Tibial nerve (tissue), 3 donors: ENCODE measurements around the gene PARD6A.

Experiments used
- CTCF ChIP-seq, 5 experiments: fragments of 200-600 bp in 3 of 5; fragments of 450-650 bp in 2 of 5; sonication (generic) in 3 of 5; IDR thresholded peaks; one replicate each; pipeline ENCODE4 v1.5.1; 2016 to 2019; ENCODE audit warnings: antibody characterized with exemption in 5 of 5, mild to moderate bottlenecking in 3 of 5, moderate library complexity in 2 of 5
- POLR2A ChIP-seq, 2 donors: fragments of 450-650 bp; IDR thresholded peaks; one replicate each; pipeline ENCODE4 v1.6.1; 2017; ENCODE audit warnings: antibody characterized with exemption in 2 of 2, mild to moderate bottlenecking in 2 of 2, moderate library complexity in 2 of 2

DNA sequence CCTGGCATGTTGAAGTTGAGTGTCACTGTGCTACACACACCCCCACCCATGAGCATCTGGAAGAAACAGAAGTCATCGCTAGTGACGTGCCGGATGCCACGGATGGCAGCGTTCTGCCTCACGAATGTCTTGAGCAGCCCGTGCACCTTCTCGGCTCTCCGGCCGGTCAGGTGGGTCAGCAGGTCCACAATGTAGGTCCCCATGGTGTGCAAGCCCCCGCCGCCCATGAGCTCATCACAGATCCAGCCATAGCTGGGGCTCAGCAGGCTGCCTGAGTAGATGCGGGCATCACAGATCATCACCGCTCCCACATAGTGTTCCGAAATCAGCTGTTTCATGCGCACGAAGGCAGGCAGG, 14.8 kb downstream of the PARD6A start:
- no peak for TF ChIP-seq CTCF (IDR thresholded peaks at IDR 0.05)
- no peak for TF ChIP-seq POLR2A (IDR thresholded peaks at IDR 0.05)
